ENCODE data around the gene IL1RL2. TPM values are rescaled to one million over a fixed set of nuclear protein-coding genes. Genes with fewer than 3 reads are reported as not detected.

Gene IL1RL2
- total RNA-seq (2012; rRNA removed) (0.28 and 0.36 TPM in 2 replicates), polyA plus RNA-seq (2012; rRNA removed) (0.09 and 0.26 TPM in 2 replicates), Bru-seq, nascent RNA (percentile 22 among the genes with signal in this experiment), BruChase-seq, experiment 1, labeled RNA remaining after a 6-hour chase (percentile 13 among the genes with signal in this experiment), BruChase-seq, experiment 2, labeled RNA remaining after a 2-hour chase (percentile 18 among the genes with signal in this experiment)
- polyA plus RNA-seq (2012; cell fraction: cytosol; rRNA removed) = 0.03 and 0.08 TPM in 2 replicates
- polyA plus RNA-seq (2012; cell fraction: nucleus; rRNA removed; ENCODE audit: low replicate concordance) = 0.18 and 0.71 TPM in 2 replicates
- long read RNA-seq = 0 reads

- intact Hi-C loops (cut with micrococcal nuclease) (loop anchor here (5.0 kb wide), 1 partner anchor 260 kb away; no protein-coding TSS in a partner anchor), dilution Hi-C loops (cut with HindIII; ENCODE audit: low sequenced_read_pairs, unreplicated experiment) (no loop called here), in situ Hi-C loops (cut with MboI; ENCODE audit: low sequenced_read_pairs) (no loop called here)
- Histone ChIP-seq H2AK5ac (ENCODE audit: low read depth, low read length) (0 out of 2 replicates have a peak within 1 kb of the TSS, but pooled peaks have one; percentile 75), H3K9ac (ENCODE audit: low read depth, low read length) (no peak within 1 kb of the TSS), H3K36me3 (ENCODE audit: control insufficient read depth, insufficient read depth, low read length) (no peaks in the 10 kb centered on the region), H3K4me2 (ENCODE audit: low read depth, low read length) (peak within 1 kb of the TSS; percentile 58; the same call in 1 of the 2 replicates), H3K4me1 (ENCODE audit: control insufficient read depth, insufficient read depth, low read length) (no peaks in the 10 kb centered on the region), H2AFZ (replicated peaks; ENCODE audit: low read length, poor library complexity) (peak within 1 kb of the TSS; percentile 96), H3K9me1 (ENCODE audit: insufficient read depth, low read length) (no peaks in the 10 kb centered on the region), H3K27ac (ENCODE audit: insufficient read depth, low read length) (no peak within 1 kb of the TSS), H3K79me1 (ENCODE audit: low read depth in 1 of 2, low read length in 2 of 2) (no peaks in the 10 kb centered on the region), H3K18ac (ENCODE audit: low read depth, low read length) (no peak within 1 kb of the TSS; the same call in 1 of the 2 replicates), H2AK9ac (replicated peaks; ENCODE audit: low read depth, low read length, poor library complexity) (peak within 1 kb of the TSS; percentile 86), H3K23ac (ENCODE audit: low read depth, low read length) (no peak within 1 kb of the TSS), H2BK15ac (ENCODE audit: low read depth, low read length) (peak within 1 kb of the TSS; percentile 78; the same call in 2 of the 3 replicates), H4K20me1 (ENCODE audit: insufficient read depth, low read length) (no peaks in the 10 kb centered on the region), H4K91ac (ENCODE audit: insufficient read depth, low read depth, low read length) (peak within 1 kb of the TSS; percentile 77), H3K27me3 (ENCODE audit: control insufficient read depth, insufficient read depth, low read length) (no peaks in the 10 kb centered on the region), H4K8ac (ENCODE audit: low read depth in 2 of 2, low read length in 2 of 2) (peak within 1 kb of the TSS; percentile 84 to 98; a peak in 3 of 4 replicates), H3K14ac (replicated peaks; ENCODE audit: low read depth, low read length) (peak within 1 kb of the TSS; percentile 68; the same call in 1 of the 2 replicates), H2BK5ac (ENCODE audit: low read depth, low read length, poor library complexity, severe bottlenecking) (no peak within 1 kb of the TSS), H3K56ac (ENCODE audit: extremely low read depth, insufficient read depth, low read length) (peak within 1 kb of the TSS; percentile 43), H3K4ac (ENCODE audit: low read depth, low read length) (peak within 1 kb of the TSS; percentile 85), H2BK120ac (ENCODE audit: low read depth, low read length) (peak within 1 kb of the TSS; percentile 89), H3K9me3 (ENCODE audit: control insufficient read depth, insufficient read depth, low read length) (no peaks in the 10 kb centered on the region), H4K5ac (ENCODE audit: low read depth, low read length) (no peak within 1 kb of the TSS), H3K4me3 (ENCODE audit: insufficient read depth, low read depth, low read length) (peak within 1 kb of the TSS; percentile 17; the same call in 1 of the 2 replicates), H2BK20ac (ENCODE audit: low read depth, low read length) (0 out of 2 replicates have a peak within 1 kb of the TSS, but pooled peaks have one; percentile 70)
- POLR2A ChIA-PET (ENCODE audit: unreplicated experiment) = no interaction called here
- CTCF ChIA-PET = interaction anchor here (1.5 kb wide), 1 partner anchor 54 kb away, joined by 5 read pairs; no protein-coding TSS in a partner anchor
- 76% methylated on average over 10 of the region's 36 CpGs; no CpG with 5 or more reads in 1 of the 2 experiments for WGBS, 2 experiments (ENCODE audit: extremely low coverage in 2 of 2, insufficient read length in 1 of 2)
- ATAC-seq (ENCODE audit: low read depth) (no peak), DNase-seq (no peak)
- no TSS peak for BruUV-seq (replicated peaks)
- TF ChIP-seq, protein P1, sequence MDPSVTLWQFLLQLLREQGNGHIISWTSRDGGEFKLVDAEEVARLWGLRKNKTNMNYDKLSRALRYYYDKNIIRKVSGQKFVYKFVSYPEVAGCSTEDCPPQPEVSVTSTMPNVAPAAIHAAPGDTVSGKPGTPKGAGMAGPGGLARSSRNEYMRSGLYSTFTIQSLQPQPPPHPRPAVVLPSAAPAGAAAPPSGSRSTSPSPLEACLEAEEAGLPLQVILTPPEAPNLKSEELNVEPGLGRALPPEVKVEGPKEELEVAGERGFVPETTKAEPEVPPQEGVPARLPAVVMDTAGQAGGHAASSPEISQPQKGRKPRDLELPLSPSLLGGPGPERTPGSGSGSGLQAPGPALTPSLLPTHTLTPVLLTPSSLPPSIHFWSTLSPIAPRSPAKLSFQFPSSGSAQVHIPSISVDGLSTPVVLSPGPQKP (IDR thresholded peaks at IDR 0.05; ENCODE audit: borderline replicate concordance, low read depth, low read length) = no peak
- TF ChIP-seq, protein P2, sequence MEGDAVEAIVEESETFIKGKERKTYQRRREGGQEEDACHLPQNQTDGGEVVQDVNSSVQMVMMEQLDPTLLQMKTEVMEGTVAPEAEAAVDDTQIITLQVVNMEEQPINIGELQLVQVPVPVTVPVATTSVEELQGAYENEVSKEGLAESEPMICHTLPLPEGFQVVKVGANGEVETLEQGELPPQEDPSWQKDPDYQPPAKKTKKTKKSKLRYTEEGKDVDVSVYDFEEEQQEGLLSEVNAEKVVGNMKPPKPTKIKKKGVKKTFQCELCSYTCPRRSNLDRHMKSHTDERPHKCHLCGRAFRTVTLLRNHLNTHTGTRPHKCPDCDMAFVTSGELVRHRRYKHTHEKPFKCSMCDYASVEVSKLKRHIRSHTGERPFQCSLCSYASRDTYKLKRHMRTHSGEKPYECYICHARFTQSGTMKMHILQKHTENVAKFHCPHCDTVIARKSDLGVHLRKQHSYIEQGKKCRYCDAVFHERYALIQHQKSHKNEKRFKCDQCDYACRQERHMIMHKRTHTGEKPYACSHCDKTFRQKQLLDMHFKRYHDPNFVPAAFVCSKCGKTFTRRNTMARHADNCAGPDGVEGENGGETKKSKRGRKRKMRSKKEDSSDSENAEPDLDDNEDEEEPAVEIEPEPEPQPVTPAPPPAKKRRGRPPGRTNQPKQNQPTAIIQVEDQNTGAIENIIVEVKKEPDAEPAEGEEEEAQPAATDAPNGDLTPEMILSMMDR (conservative IDR thresholded peaks at IDR 0.05; ENCODE audit: low read depth, low read length) = no peak
- TF ChIP-seq FOS (IDR thresholded peaks at IDR 0.05; ENCODE audit: low read depth, low read length) (no peak), RAD21 (IDR thresholded peaks at IDR 0.05; ENCODE audit: low read length) (no peak), RCOR1 (IDR thresholded peaks at IDR 0.05; ENCODE audit: insufficient replicate concordance, low read length) (no peak), NFE2L2 (IDR thresholded peaks at IDR 0.05; ENCODE audit: low read depth, low read length) (no peak), CEBPB (IDR thresholded peaks at IDR 0.05; ENCODE audit: low read depth, low read length) (no peak), MAFK (IDR thresholded peaks at IDR 0.05; ENCODE audit: low read depth, low read length) (no peak), MAZ (IDR thresholded peaks at IDR 0.05; ENCODE audit: borderline replicate concordance, low read depth, low read length) (no peak), BHLHE40 (IDR thresholded peaks at IDR 0.05; ENCODE audit: low read depth, low read length) (no peak), SMC3 (IDR thresholded peaks at IDR 0.05; ENCODE audit: low read depth, low read length) (no peak)
- TF ChIP-seq, protein P3, sequence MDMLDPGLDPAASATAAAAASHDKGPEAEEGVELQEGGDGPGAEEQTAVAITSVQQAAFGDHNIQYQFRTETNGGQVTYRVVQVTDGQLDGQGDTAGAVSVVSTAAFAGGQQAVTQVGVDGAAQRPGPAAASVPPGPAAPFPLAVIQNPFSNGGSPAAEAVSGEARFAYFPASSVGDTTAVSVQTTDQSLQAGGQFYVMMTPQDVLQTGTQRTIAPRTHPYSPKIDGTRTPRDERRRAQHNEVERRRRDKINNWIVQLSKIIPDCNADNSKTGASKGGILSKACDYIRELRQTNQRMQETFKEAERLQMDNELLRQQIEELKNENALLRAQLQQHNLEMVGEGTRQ (IDR thresholded peaks at IDR 0.05; ENCODE audit: low read depth, low read length) = no peak
Observed at GRCh38 chr2:102186791-102187495, at the start of gene IL1RL2. IL1RL2 (plus strand) TSS chr2:102187023; CDS start chr2:102187868, 845 bp downstream.

All from IMR-90 (cell line).